NCI-H146 treated with DMSO at 0.1 percent for 48 hours (cell line): ENCODE data around the gene CDH1.
"Not testable (repeated sequence)": the region's sequence is repeated elsewhere in the genome, so short reads cannot be mapped to it uniquely, and the experiment has no call there.

ENCODE experiments used
- DNase-seq: peaks from one replicate; lab custom pipeline; 2025; ENCODE audit not compliant: unreplicated experiment; lab: John Stamatoyannopoulos, UW

Gene CDH1

DNA sequence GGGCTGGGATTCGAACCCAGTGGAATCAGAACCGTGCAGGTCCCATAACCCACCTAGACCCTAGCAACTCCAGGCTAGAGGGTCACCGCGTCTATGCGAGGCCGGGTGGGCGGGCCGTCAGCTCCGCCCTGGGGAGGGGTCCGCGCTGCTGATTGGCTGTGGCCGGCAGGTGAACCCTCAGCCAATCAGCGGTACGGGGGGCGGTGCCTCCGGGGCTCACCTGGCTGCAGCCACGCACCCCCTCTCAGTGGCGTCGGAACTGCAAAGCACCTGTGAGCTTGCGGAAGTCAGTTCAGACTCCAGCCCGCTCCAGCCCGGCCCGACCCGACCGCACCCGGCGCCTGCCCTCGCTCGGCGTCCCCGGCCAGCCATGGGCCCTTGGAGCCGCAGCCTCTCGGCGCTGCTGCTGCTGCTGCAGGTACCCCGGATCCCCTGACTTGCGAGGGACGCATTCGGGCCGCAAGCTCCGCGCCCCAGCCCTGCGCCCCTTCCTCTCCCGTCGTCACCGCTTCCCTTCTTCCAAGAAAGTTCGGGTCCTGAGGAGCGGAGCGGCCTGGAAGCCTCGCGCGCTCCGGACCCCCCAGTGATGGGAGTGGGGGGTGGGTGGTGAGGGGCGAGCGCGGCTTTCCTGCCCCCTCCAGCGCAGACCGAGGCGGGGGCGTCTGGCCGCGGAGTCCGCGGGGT lies at the start of gene CDH1:
CDH1 (plus strand) TSS at position 247 of the 684 bp plus-strand sequence; CDS start at position 371, 124 bp downstream.
- DNase-seq = peak; percentile 80

DNA sequence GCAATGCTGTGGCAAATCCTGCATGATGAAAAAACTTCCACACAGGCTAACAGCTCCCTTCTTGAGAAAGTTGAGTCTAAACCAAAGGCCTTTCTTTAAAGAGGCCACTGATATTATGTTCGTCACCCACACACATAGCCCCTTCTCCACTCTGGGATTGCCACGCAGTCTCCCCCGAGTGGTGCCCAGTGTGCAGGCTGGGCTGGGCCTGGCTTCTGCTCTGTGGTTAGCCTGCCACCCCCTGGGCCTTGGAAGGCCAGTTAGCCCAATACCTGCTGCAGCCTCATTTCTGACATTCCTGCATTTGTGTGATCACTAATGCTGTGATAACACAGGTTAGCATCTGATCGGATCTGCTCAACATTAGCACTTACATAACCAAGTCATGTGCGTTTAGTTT lies 47.2 kb upstream of the CDH1 start:
- DNase-seq = no peak

DNA sequence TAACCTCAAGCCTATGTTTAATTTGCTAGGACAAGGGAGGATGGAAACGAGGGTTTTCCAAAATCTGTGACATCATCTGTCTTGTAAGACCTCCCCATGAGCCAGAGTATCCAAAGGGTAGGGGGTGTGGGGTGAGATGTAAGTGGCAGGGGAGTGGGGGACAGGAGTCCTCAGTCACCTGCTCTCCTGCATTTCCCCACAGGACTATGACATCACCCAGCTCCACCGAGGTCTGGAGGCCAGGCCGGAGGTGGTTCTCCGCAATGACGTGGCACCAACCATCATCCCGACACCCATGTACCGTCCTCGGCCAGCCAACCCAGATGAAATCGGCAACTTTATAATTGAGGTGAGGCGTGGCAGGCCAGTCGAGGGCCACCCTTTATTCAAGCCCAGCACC lies 41.5 kb upstream of the CDH1 start:
- no peak for DNase-seq

DNA sequence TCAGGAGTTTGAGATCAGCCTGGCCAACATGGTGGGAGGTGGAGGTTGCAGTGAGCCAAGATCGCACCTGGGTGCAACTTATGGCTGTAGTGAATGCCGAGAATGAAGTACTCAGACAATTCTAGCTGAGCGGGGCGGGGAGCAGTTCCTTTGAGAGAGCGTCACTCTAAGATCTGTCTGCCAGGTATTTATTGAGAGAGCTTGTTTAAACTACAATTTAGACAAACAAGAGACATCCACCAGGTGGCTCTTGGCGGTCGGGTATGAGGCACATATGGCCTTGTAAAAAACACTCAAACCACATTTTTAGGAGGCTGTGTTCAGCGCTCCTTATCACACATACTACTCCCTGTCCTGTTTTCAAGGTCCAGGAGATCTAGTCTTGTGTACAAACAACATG lies 40.6 kb upstream of the CDH1 start:
- DNase-seq = no peak

DNA sequence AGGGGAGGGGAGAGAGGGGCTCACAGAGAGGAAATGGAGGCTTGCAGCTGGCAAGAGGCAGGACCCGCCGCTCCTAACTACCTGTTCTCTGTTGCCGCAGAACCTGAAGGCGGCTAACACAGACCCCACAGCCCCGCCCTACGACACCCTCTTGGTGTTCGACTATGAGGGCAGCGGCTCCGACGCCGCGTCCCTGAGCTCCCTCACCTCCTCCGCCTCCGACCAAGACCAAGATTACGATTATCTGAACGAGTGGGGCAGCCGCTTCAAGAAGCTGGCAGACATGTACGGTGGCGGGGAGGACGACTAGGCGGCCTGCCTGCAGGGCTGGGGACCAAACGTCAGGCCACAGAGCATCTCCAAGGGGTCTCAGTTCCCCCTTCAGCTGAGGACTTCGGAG lies 39.0 kb upstream of the CDH1 start:
- DNase-seq = no peak

DNA sequence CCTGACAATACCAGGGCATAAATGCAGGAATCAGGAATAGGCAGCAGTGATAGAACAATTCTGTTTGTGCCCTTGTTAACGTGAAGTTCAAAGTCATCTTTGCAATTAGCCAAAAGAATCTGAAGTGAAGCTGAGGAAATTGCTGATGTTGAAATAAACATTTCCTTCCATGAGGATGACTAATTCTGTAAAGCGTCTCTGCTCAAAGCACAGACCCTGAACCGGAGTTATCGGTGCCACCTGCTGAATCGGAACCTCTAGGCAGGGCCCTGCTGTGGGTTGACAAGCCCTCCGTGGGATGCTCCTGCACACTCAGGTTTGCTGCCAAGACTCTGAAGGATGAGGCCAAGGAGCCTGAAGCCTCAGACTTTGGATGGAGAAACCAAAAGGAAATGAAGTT lies 37.0 kb upstream of the CDH1 start:
- DNase-seq = no peak

DNA sequence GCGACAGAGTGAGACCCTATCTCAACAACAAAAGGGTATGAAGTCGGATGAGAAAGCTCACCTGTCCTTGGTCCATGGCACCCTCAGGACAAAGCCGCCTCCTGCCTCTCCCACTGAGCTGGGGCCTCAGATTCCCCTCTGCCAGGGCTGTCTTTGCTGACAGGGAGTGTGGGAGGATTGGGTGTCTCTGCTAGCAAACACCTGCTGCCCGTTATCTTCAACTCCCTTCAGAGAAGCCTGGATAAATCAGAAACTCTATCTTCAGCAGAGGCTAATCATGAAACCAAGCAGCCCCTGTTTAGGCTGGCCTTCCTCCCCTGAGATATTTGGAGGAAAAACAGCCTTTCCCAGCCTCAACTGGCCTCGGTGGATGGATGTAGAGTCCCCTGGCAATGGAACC lies 36.3 kb upstream of the CDH1 start:
- no peak for DNase-seq

DNA sequence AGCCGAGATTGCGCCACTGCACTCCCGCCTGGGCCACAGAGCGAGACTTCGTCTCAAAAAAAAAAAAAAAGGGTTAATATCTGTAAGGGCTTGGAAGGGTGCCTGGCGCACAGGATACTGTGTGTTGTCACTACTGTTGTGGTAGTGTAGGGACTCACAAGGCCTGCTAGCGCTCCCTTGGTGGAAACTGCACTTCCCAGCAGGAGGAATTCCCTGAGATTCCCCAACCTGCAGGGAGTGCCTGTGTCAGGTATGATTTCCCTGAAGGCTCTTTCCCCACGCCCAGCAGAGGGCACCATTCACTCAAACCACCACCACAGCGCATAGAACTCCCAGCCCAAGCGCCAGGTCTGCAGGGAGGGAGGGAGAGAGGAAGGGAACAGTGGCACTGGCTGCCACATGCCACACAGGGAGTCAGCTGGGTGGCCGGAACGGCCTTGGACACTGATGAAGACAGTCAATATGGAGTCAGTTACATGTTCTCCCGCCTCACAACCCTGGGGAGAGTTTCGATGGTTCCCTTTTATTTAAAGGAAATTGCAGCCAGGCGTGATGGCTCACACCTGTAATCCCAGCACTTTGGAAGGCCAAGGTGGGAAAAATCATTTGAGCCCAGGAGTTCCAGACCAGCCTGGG lies 32.7 kb upstream of the CDH1 start:
- peak; percentile 57 for DNase-seq

DNA sequence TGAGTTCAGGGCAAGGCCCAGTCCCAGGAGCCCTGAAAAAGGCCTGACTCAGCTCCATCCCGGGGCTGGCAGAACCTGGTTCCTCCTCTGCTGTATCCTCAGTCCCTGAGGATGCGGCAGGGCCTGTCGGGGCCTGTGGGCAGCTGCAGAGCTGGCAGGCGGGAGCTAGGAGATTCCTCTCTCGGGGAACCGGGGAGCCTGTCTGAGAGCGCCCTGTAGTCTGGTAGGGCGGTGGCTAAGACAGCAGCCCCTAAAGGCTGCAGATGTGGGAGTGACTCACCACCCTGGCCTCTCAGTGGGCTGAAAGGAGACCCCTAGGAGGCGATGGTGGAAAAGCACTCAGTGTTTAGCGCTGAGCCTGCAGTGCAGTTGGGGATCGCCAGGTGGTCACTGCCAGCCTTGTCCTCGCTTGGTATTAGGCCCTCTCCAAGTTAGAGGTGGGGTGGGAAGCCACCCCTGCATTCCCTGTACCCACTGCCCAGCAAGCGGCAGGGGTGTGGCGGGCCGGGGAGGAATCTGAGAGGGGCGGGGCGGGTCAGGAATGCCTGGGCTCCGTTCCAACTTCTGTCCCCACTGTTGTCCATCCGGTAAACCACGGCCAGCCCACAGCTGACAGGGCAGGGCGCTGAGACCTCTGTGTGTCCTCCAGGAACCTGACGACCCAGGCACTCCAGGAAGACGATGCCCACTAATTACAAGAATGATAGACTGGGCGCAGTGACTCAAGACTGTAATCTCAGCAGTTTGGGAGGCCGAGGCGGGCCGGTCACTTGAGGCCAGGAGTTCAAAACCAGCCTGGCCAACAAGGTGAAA lies 29.5 kb upstream of the CDH1 start:
- no peak for DNase-seq

DNA sequence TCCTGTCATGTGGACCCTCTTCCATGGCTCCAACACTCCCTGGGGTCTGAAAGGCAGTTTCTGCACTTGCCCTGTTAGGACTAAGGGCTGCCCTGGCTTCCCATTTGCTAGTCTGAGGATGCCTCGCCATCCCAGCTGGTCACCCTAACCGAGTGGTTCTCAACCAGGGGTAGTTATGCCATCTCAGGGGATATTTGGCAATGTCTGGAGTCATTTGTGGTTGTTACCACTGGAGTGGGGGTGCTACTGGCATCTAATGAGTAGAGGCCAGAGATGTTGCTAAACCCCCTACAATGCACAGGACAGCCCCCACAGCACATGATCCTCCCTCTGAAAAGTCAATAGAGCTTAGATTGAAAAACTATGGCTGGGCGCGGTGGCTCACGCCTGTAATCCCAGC lies 26.9 kb upstream of the CDH1 start:
- no peak for DNase-seq

DNA sequence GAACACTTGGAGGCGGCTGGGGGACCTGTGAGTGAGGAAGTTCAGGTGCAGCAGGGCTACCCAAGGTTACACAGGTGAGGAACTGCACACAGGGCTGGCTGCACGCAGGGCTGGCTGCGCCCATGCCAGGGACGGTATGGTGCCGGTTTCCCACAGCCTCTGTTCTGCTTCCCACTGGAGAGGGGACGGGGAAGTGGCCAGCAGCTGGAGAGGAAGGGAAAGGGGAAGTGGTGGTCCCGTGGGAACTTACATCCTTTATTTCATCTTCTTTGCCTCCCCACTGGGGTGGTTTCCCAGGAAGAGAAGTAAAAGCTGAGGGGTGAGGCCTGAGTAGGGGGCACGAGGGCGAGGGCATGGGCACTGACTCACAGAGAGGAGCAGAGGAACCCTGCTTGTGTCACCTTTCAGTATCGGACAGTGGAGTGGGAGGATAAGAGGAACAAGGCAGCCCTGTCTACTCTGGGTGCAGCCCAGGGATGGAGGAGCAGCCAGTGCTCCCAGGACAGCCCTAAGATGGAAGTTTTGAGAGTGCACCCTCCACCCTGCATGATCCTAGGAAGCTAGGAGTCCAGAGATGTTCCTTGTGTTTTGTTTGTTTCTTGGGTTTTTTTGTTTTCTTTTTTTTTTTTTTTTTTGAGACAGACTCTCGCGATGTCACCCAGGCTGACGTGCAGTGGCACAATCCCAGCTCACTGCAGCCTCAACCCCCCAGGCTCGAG lies 25.5 kb upstream of the CDH1 start:
- no peak for DNase-seq

DNA sequence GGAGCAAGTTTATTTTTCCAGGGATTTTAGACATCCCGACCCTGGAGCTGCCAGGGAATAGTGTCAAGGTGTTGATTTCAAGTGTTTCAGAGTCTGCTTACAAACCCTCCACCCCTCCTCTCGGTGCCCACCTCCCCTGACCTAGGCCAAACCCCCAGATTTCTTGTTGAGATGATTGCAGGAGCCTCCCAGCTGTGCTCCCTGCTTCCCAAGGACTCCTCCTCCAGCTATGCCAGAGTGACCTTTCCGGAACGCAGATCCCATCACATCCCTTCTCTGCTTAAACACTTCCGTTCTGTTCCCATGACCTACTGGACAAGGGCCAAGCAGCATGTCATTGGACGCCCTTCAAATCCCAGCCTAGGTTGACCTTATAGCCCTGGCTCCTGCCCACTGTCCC lies 23.7 kb upstream of the CDH1 start:
- DNase-seq = no peak

DNA sequence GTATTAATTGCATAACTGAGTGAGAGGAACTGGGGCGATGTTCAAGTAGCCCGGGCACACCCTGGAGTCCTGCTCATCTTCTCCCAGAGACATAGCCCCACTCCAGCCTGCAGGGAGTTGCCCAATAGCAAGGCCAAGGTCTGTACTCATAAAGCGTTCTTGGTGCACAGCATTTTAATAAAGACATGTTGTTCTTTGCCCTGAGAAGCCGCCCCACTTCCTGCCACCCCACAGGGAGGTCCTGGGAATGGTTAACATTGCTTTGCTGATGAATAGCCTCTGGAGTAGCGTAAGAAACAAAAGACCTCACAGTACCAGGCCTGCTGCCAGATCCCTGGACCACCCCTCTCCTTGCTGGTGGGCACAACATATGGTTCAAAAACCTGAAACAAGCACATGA lies 21.6 kb upstream of the CDH1 start:
- no peak for DNase-seq

DNA sequence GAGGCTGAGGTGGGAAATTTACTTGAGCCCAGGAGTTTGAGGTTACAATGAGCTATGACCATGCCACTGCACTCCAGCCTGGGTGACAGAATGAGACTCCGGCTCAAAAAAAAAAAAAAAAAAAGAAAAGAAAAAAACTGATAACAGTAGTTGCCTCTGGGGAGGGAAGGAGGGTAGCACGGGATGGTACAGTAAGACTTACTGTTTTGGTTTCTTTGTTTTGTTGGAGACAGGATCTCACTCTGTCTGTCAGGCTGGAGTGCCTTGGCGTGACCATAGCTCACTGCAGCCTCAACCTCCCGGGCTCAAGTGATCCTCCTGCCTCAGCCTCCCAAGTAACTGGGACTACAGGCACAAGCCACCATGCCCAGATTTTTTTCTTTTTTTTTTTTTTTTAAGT lies 20.6 kb upstream of the CDH1 start:
- not testable (repeated sequence) for DNase-seq

DNA sequence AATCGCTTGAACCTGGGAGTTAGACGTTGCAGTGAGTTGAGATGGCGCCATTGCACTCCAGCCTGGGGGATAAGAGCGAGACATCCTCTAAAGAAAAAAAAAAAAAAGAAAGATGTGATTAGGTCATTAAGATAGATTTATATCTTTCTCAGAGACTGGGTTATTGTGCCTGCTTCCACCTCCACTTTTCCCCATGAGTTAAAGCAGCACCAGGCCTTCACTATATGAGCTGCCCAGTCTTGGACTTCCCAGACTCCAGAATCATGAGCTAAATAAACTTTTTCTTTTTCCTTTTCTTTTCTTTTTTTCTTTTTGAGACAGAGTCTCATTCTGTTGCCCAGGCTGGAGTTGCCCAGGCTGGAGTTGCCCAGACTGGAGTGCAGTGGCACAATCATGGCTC lies 19.4 kb upstream of the CDH1 start:
- no peak for DNase-seq

DNA sequence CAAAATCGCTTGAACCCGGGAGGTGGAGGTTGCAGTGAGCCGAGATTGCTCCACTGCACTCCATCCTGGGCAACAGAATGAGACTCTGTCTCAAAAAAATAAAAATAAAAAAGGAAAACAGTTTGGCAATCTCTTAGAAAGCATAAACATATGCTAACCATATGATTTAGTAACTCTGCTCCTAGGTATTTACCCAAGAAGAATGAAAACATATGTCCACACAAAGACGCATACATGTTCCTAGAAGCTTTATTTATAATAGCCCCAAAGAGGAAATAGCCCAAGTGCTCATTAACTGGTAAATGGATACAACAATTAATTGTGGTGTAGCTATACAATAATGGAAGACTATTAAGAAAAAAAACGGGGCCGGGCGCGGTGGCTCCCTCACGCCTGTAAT lies 18.5 kb upstream of the CDH1 start:
- DNase-seq = no peak

DNA sequence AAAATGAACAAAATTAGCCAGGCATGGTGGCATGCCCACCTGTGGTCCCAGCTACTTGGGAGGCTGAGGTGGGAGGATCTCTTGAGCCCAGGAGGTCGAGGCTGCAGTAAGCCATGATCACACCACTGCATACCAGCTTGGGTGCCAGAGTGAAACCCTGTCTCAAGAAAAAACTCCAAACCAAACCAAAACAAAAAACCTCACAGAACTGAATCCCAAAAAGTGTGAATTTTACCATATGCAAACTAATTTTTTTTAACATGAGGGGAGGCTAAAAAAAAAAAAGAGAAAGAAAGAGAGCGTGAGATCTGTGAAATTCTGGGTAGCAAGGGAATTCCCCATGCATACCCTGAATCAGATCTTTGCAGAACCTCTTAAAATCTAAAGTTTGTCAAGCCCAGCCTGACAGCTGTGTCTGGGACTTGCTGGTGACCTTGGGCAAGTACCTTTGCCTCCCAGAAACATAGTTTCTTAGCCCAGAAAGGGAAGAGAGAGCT lies 17.1 kb upstream of the CDH1 start:
- DNase-seq = no peak

DNA sequence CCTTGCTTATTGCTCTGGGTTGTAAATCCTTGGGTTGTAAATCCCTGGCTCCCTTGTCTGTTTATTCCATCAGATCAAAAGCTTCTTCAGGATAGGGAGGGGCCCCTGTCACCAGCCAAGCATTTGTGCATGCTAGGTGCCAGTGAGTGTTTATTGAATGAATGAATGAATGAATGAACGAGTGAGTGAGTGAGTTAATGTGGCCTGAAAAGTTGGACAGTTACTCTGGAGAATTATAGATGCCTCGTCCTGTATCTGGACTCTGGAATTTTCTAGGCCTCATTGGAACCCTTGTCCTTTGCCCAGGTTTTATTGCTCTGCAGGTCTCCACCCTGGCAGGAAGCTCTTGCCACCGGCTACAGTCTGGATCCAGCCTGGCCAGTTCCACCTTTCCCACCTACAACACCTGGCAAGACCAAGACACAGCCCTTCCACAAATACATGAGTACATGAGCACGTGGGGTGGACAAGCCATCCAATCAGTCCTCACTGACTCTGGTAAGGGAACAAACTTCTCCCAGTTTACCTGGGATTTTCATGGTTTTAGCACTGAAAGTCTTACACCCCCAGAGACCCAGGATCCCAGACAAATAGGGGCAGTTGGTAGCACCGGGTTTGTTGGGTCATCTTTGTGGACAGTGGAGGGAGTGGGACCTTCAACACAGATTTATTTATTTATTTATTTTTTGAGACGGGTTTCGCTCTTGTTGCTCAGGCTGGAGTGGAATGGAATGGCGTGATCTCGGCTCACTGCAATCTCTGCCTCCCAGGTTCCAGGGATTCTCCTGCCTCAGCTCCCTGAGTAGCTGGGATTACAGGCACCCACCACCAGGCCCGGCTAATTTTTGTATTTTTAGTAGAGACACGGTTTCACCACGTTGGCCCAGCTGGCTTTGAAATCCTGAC lies 14.7 kb upstream of the CDH1 start:
- DNase-seq = no peak

DNA sequence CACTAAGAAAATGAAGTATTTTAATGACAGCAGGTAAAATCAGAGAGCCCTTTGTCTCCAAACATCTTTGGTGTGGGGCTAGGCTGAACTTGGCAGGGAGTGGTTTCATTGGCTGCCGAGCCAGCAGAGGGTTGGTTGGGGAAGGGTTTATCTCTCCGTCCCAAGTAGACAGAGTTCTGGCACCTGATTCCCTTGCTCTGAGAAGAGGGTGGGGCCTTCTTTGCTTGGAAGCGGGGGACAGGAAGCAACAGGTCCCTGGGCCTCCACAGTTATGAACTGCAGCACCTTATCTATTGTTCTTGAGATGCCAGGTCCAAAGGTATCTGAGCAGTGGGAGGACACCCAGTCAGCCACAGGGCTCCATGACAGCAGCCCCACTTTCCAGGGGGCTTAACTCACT lies 12.3 kb upstream of the CDH1 start:
- DNase-seq = no peak

DNA sequence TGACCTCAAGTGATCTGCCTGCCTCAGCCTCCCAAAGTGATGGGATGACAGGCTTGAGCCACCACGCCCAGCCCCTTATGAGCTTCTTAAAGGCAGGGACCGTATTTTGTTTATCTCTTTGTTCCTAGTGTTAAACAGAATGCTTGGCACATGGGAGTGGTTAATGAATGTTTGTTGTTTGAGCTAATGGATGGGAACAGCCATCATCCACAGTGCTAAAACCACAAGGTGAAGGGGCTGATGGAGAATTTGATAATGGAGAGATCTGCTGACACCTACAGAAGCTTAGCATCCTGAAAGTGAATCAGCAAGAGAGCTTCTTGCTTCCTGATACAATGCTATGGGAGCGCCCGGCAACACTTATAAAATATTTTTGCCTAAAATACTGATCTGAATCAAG lies 8.6 kb upstream of the CDH1 start:
- DNase-seq = no peak
